Measurements from ENCODE around the gene DPP6.

- TF ChIP-seq EP300 (IDR thresholded peaks at IDR 0.05; ENCODE audit: borderline replicate concordance) (no peak), REST (IDR thresholded peaks at IDR 0.05; ENCODE audit: low read depth) (no peak), RAD21 (IDR thresholded peaks at IDR 0.05; ENCODE audit: low read depth) (no peak), TAF1 (IDR thresholded peaks at IDR 0.05; ENCODE audit: low read depth) (no peak), NFIC (IDR thresholded peaks at IDR 0.05) (no peak), MAX (IDR thresholded peaks at IDR 0.05) (no peak), FOXM1 (IDR thresholded peaks at IDR 0.05; ENCODE audit: borderline replicate concordance, low read depth) (no peak), YY1 (IDR thresholded peaks at IDR 0.05; ENCODE audit: low read depth) (no peak), EGR1 (IDR thresholded peaks at IDR 0.05) (no peak), TCF12 (IDR thresholded peaks at IDR 0.05; ENCODE audit: low read depth) (no peak), CREB1 (IDR thresholded peaks at IDR 0.05; ENCODE audit: low read depth) (no peak), USF1 (IDR thresholded peaks at IDR 0.05) (no peak)
These were observed 890.5 kb downstream of the DPP6 start for GRCh38 chr7:154942691-154943090.

All from Ishikawa (cell line).